ENCODE results near the gene TP53INP2. TPM values are rescaled to one million over a fixed set of nuclear protein-coding genes. Genes with fewer than 3 reads are reported as not detected.
A peak's percentile ranks its signal among the peaks of the same experiment; 100 is the strongest.
"Not testable (repeated sequence)": the region's sequence is repeated elsewhere in the genome, so short reads cannot be mapped to it uniquely, and the experiment has no call there.

TP53INP2 gene
- total and polyA plus RNA-seq, 2 of the 4 experiments (the other 2 are of a cell fraction) = 1.3 to 7.4 TPM

GRCh38 chr20:34713944-34714515 is 9.9 kb downstream of the TP53INP2 start:
- H4K5ac ChIP-seq (ENCODE audit: low read depth, low read length); H3K9me3 ChIP-seq (ENCODE audit: control insufficient read depth, insufficient read depth, low read length); H2AK9ac ChIP-seq (replicated peaks; ENCODE audit: low read depth, low read length, poor library complexity); H2AFZ ChIP-seq (replicated peaks; ENCODE audit: low read length, poor library complexity); H3K27me3 ChIP-seq (ENCODE audit: control insufficient read depth, insufficient read depth, low read length); H3K9ac ChIP-seq (ENCODE audit: low read depth, low read length); BruUV-seq (replicated peaks); H2BK20ac ChIP-seq (ENCODE audit: low read depth, low read length); POLR2A ChIA-PET (ENCODE audit: unreplicated experiment); H4K91ac ChIP-seq (ENCODE audit: insufficient read depth, low read depth, low read length); H3K4ac ChIP-seq (ENCODE audit: low read depth, low read length); ATAC-seq (ENCODE audit: low read depth); intact Hi-C loops (cut with micrococcal nuclease); DNase-seq; H2BK120ac ChIP-seq (ENCODE audit: low read depth, low read length); H2BK15ac ChIP-seq (ENCODE audit: low read depth, low read length); H3K4me2 ChIP-seq (ENCODE audit: low read depth, low read length); H3K56ac ChIP-seq (ENCODE audit: extremely low read depth, insufficient read depth, low read length); H3K23ac ChIP-seq (ENCODE audit: low read depth, low read length); dilution Hi-C loops (cut with HindIII; ENCODE audit: low sequenced_read_pairs, unreplicated experiment); H3K18ac ChIP-seq (ENCODE audit: low read depth, low read length); H3K4me3 ChIP-seq (ENCODE audit: insufficient read depth, low read depth, low read length): not testable (repeated sequence)
- Histone ChIP-seq H3K4me1 (ENCODE audit: control insufficient read depth, insufficient read depth, low read length) (peaks cover 18% of the 10 kb centered on the region), H3K14ac (replicated peaks; ENCODE audit: low read depth, low read length) (peak overlapping the region; percentile 57; the same call in 1 of the 2 replicates), H2AK5ac (ENCODE audit: low read depth, low read length) (peak overlapping the region; percentile 3; the same call in 1 of the 2 replicates), H3K79me1 (ENCODE audit: low read depth in 1 of 2, low read length in 2 of 2) (peaks cover 0 to 51% of the 10 kb centered on the region in 2 experiments; a peak in 2 of 4 replicates), H2BK5ac (ENCODE audit: low read depth, low read length, poor library complexity, severe bottlenecking) (peak overlapping the region; percentile 3), H4K8ac (ENCODE audit: low read depth in 2 of 2, low read length in 2 of 2) (peak overlapping the region in 1 of 2 experiments; percentile 25; a peak in 1 of 4 replicates), H3K9me1 (ENCODE audit: insufficient read depth, low read length) (peaks cover 33% of the 10 kb centered on the region), H3K36me3 (ENCODE audit: control insufficient read depth, insufficient read depth, low read length) (peaks cover 28% of the 10 kb centered on the region), H3K27ac (ENCODE audit: insufficient read depth, low read length) (peak overlapping the region; percentile 3; the same call in 1 of the 2 replicates), H4K20me1 (ENCODE audit: insufficient read depth, low read length) (peaks cover 24% of the 10 kb centered on the region; the same call in 1 of the 2 replicates)
- in situ Hi-C loops (cut with MboI; ENCODE audit: low sequenced_read_pairs) = loop anchor here (10.0 kb wide), 1 partner anchor 409 kb away; the partner anchor contains the start of gene AHCY
- CTCF ChIA-PET = interaction anchor here (0.5 to 1.4 kb wide), 4 partner anchors 8 to 125 kb away, joined by 3 to 10 read pairs (median 6); no protein-coding TSS in a partner anchor
- 93% methylated on average over 2 of the region's 10 CpGs; no CpG with 5 or more reads in 1 of the 2 experiments for WGBS, 2 experiments (ENCODE audit: extremely low coverage in 2 of 2, insufficient read length in 1 of 2)
